SU-DHL-6 (cell line): ENCODE measurements around the gene NOTUM.

ENCODE experiments used
- H2AFZ ChIP-seq: fragments of 200-600 bp; sonication (generic); 2 replicates; pipeline ENCODE4 v1.6.1; 2014; ENCODE audit warnings: low read depth, mild to moderate bottlenecking, moderate library complexity, mixed read lengths, antibody characterized with exemption, low read length; ENCODE audit not compliant: severe bottlenecking
- H3F3A ChIP-seq: fragments of 200-600 bp; shearing (Covaris generic); 2 replicates; pipeline ENCODE4 v1.6.0; 2016; ENCODE audit warnings: antibody characterized with exemption, mild to moderate bottlenecking; ENCODE audit not compliant: insufficient read depth
- H3K27ac ChIP-seq: fragments of 200-600 bp; sonication (generic); 2 replicates; pipeline ENCODE4 v1.5.1; 2016; ENCODE audit warnings: low read depth, mild to moderate bottlenecking, low read length, moderate library complexity, mixed read lengths
- H3K27me3 ChIP-seq: fragments of 200-600 bp; sonication (generic), shearing (Covaris generic); 2 replicates; pipeline ENCODE4 v1.6.0; 2014; ENCODE audit warnings: mild to moderate bottlenecking, low read length
- H3K36me3 ChIP-seq: fragments of 200-600 bp; sonication (generic); 2 replicates; pipeline ENCODE4 v1.6.1; 2014; ENCODE audit warnings: mild to moderate bottlenecking, low read length, mixed read lengths
- H3K4me2 ChIP-seq: fragments of 300-600, 200-600 bp; shearing (Covaris generic), sonication (generic); 2 replicates; pipeline ENCODE4 v1.6.0; 2014; ENCODE audit warnings: low read length, low read depth, mild to moderate bottlenecking; ENCODE audit not compliant: poor library complexity, severe bottlenecking
- H3K4me3 ChIP-seq: fragments of 200-600 bp; sonication (generic); 2 replicates; pipeline ENCODE4 v1.5.1; 2014; ENCODE audit warnings: antibody characterized with exemption, low read length, mild to moderate bottlenecking, mixed read lengths; ENCODE audit not compliant: insufficient read depth, poor library complexity, severe bottlenecking
- H3K79me2 ChIP-seq: fragments of 200-600 bp; sonication (generic); 2 replicates; pipeline ENCODE4 v1.6.1; 2014; ENCODE audit warnings: mild to moderate bottlenecking, low read length, moderate library complexity; ENCODE audit not compliant: insufficient read depth
- H3K9ac ChIP-seq: fragments of 200-600 bp; sonication (generic); 2 replicates; pipeline ENCODE4 v1.7.0; 2014; ENCODE audit warnings: mild to moderate bottlenecking, low read length
- H3K9me2 ChIP-seq: fragments of 200-600 bp; sonication (generic); replicated peaks from 2 replicates; pipeline ENCODE4 v1.6.1; 2014; ENCODE audit warnings: low read length; ENCODE audit not compliant: insufficient read depth
- H3K9me3 ChIP-seq: fragments of 200-600 bp; sonication (generic); 2 replicates; pipeline ENCODE4 v1.6.1; 2014; ENCODE audit warnings: low read length, mixed read lengths; ENCODE audit not compliant: insufficient read depth
- H4K20me1 ChIP-seq: fragments of 200-600 bp; sonication (generic); 2 replicates; pipeline ENCODE4 v1.6.1; 2014; ENCODE audit warnings: low read depth, mild to moderate bottlenecking, antibody characterized with exemption, low read length, moderate library complexity, mixed read lengths
- CTCF ChIP-seq: fragments of 200-600 bp; sonication (generic); IDR thresholded peaks from one replicate; pipeline ENCODE4 v1.5.1; 2017; ENCODE audit warnings: antibody characterized with exemption, mild to moderate bottlenecking, low read length, moderate library complexity; ENCODE audit not compliant: insufficient read depth, poor library complexity, severe bottlenecking
- EZH2phosphoT487 ChIP-seq: fragments of 200-600 bp; sonication (generic), shearing (Covaris generic); conservative IDR thresholded peaks from 2 replicates; pipeline ENCODE4 v1.6.1; 2018; ENCODE audit warnings: mild to moderate bottlenecking, antibody characterized with exemption, low read length, moderate library complexity, mixed read lengths

The NOTUM gene

GRCh38 chr17:81947189-81947588 lies 13.8 kb downstream of the NOTUM start, which contains the start of gene MYADML2:
TSS of gene MYADML2 (minus strand) at chr17:81947233. CDS start at chr17:81941741, 5,492 bp downstream.
- Histone ChIP-seq H3K9ac (no peak within 1 kb of the TSS), H3K27ac (peak within 1 kb of the TSS; percentile 52), H3K4me3 (no peak within 1 kb of the TSS), H4K20me1 (no peaks in the 10 kb centered on the region), H3K9me3 (no peaks in the 10 kb centered on the region), H3K27me3 (no peaks in the 10 kb centered on the region), H3K4me2 (no peak within 1 kb of the TSS), H3F3A (peaks cover 46% of the 10 kb centered on the region), H3K79me2 (no peaks in the 10 kb centered on the region), H2AFZ (no peak within 1 kb of the TSS), H3K9me2 (no peaks in the 10 kb centered on the region), H3K36me3 (no peaks in the 10 kb centered on the region)
- TF ChIP-seq CTCF (no peak), EZH2phosphoT487 (no peak)

DNA sequence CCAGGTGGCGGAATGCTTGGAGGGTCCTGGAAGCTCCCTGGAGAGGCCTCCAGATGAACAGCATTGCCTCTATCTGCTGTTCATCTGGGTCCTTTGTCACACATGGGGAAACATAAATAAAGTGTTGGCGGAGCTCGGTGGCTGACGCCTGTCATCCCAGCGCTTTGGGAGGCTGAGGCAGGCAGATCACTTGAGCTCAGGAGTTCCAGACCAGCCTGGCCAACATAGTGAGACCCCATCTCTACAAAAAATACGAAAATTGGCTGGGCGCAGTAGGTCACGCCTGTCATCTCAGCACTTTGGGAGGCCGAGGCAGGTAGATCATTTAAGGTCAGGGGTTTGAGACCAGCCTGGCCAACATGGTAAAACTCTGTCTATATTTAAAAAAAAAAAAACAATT lies 16.1 kb downstream of the NOTUM start:
- peak overlapping the region; percentile 98 for H3K27ac ChIP-seq
- peaks cover 16% of the 10 kb centered on the region for H3K79me2 ChIP-seq
- H3K4me3 ChIP-seq = no peak overlapping the region
- H3F3A ChIP-seq = peaks cover 38% of the 10 kb centered on the region
- TF ChIP-seq CTCF (no peak), EZH2phosphoT487 (no peak)
- no peaks in the 10 kb centered on the region for H3K9me2 ChIP-seq
- no peaks in the 10 kb centered on the region for H4K20me1 ChIP-seq
- H3K9ac ChIP-seq = peak overlapping the region; percentile 66
- no peaks in the 10 kb centered on the region for H3K9me3 ChIP-seq
- no peaks in the 10 kb centered on the region for H3K27me3 ChIP-seq
- H3K36me3 ChIP-seq = no peaks in the 10 kb centered on the region
- H2AFZ ChIP-seq = no peak overlapping the region
- peak overlapping the region; percentile 63 for H3K4me2 ChIP-seq

GRCh38 chr17:81942167-81942553 lies 18.8 kb downstream of the NOTUM start:
- no peak overlapping the region for H2AFZ ChIP-seq
- H3K4me2 ChIP-seq = peak overlapping the region; percentile 63
- peaks cover 22% of the 10 kb centered on the region for H3K79me2 ChIP-seq
- H3F3A ChIP-seq = peaks cover 50% of the 10 kb centered on the region
- peak overlapping the region; percentile 73 for H3K9ac ChIP-seq
- no peaks in the 10 kb centered on the region for H3K27me3 ChIP-seq
- H3K36me3 ChIP-seq = no peaks in the 10 kb centered on the region
- H3K9me2 ChIP-seq = no peaks in the 10 kb centered on the region
- no peaks in the 10 kb centered on the region for H4K20me1 ChIP-seq
- H3K4me3 ChIP-seq = peak overlapping the region; percentile 37
- no peaks in the 10 kb centered on the region for H3K9me3 ChIP-seq
- TF ChIP-seq CTCF = no peak
- no peak for TF ChIP-seq EZH2phosphoT487
- peak overlapping the region; percentile 98 for H3K27ac ChIP-seq
